GM23338 (cell line): ENCODE results near the gene GABRB3. TPM values are rescaled to one million over a fixed set of nuclear protein-coding genes. Genes with fewer than 3 reads are reported as not detected.
A peak's percentile ranks its signal among the peaks of the same experiment; 100 is the strongest.

ENCODE experiments used
- ATAC-seq: fragments of 200-7000 bp; cut with Tn5 transposase; 3 replicates; pipeline ENCODE4 v1.9.1; 2020
- DNase-seq: peaks from one replicate; pipeline ENCODE4 v3.0.0-alpha.2; 2015; ENCODE audit warnings: low spot score
- H2AFZ ChIP-seq: fragments of 200-600 bp; sonication (generic); 2 replicates; pipeline ENCODE4 v1.8.0; 2016; ENCODE audit warnings: antibody characterized with exemption, mild to moderate bottlenecking, moderate library complexity
- H3F3A ChIP-seq: fragments of 200-600 bp; sonication (generic); replicated peaks from 2 replicates; pipeline ENCODE4 v1.8.0; 2017; ENCODE audit warnings: antibody characterized with exemption, mixed run types, low read depth
- H3K27ac ChIP-seq: fragments of 200-600 bp; sonication (generic); 2 replicates; pipeline ENCODE4 v1.6.1; 2016; ENCODE audit warnings: low read depth
- H3K27me3 ChIP-seq: fragments of 200-600 bp; sonication (generic); 2 replicates; pipeline ENCODE4 v1.8.0; 2016; ENCODE audit warnings: mild to moderate bottlenecking, mixed run types, moderate library complexity; ENCODE audit not compliant: insufficient read depth
- H3K36me3 ChIP-seq: fragments of 200-600 bp; sonication (generic); 2 replicates; pipeline ENCODE4 v1.8.0; 2016; ENCODE audit warnings: mild to moderate bottlenecking; ENCODE audit not compliant: insufficient read depth
- H3K4me1 ChIP-seq: fragments of 200-600 bp; sonication (generic); 2 replicates; pipeline ENCODE4 v1.8.0; 2016; ENCODE audit warnings: mild to moderate bottlenecking, moderate library complexity; ENCODE audit not compliant: insufficient read depth
- H3K4me2 ChIP-seq: fragments of 200-600 bp; sonication (generic); 2 replicates; pipeline ENCODE4 v1.7.1; 2017; ENCODE audit warnings: mixed run types
- H3K4me3 ChIP-seq: fragments of 200-600 bp; sonication (generic); 2 replicates; pipeline ENCODE4 v1.6.1; 2016; ENCODE audit warnings: mixed run types
- H3K79me2 ChIP-seq: fragments of 200-600 bp; sonication (generic); replicated peaks from 2 replicates; pipeline ENCODE4 v1.8.0; 2017; ENCODE audit warnings: mild to moderate bottlenecking; ENCODE audit not compliant: insufficient read depth
- H3K9me2 ChIP-seq: fragments of 200-600 bp; sonication (generic); 2 replicates; pipeline ENCODE4 v1.8.0; 2017; ENCODE audit not compliant: insufficient read depth
- H4K20me1 ChIP-seq: fragments of 200-600 bp; sonication (generic); replicated peaks from 2 replicates; pipeline ENCODE4 v1.8.0; 2017; ENCODE audit warnings: mild to moderate bottlenecking; ENCODE audit not compliant: insufficient read depth
- H3K27ac Mint-ChIP-seq: 2 replicates; pipeline ENCODE4 v1.8.0; 2020; ENCODE audit warnings: inconsistent platforms, mild to moderate bottlenecking, moderate library complexity, mixed read lengths
- H3K27me3 Mint-ChIP-seq: 3 replicates; pipeline ENCODE4 v1.8.0; 2022; ENCODE audit warnings: low read depth, mild to moderate bottlenecking, moderate library complexity, mixed read lengths, inconsistent platforms; ENCODE audit not compliant: insufficient read depth, poor library complexity
- H3K36me3 Mint-ChIP-seq: 3 replicates; pipeline ENCODE4 v1.8.0; 2021; ENCODE audit warnings: low read depth, mild to moderate bottlenecking, inconsistent platforms, moderate library complexity, mixed read lengths
- H3K4me1 Mint-ChIP-seq: 3 replicates; pipeline ENCODE4 v1.8.0; 2020; ENCODE audit warnings: mild to moderate bottlenecking, inconsistent platforms, mixed read lengths
- H3K4me3 Mint-ChIP-seq: 3 replicates; pipeline ENCODE4 v1.8.0; 2021; ENCODE audit warnings: moderate library complexity, mild to moderate bottlenecking, inconsistent platforms, mixed read lengths
- H3K9me3 Mint-ChIP-seq: 3 replicates; pipeline ENCODE4 v1.8.0; 2020; ENCODE audit warnings: moderate library complexity, mild to moderate bottlenecking, inconsistent platforms, mixed read lengths
- CREB1 ChIP-seq: fragments of 250-450 bp; sonication (Bioruptor Pico); IDR thresholded peaks from 2 replicates; pipeline ENCODE4 v1.5.0; 2020; ENCODE audit warnings: low read depth, mild to moderate bottlenecking, moderate library complexity
- EZH2 ChIP-seq: fragments of 200-600 bp; sonication (generic); IDR thresholded peaks from one replicate; pipeline ENCODE4 v1.8.0; 2017; ENCODE audit warnings: antibody characterized with exemption, mild to moderate bottlenecking, low read depth; ENCODE audit not compliant: unreplicated experiment
- EZH2phosphoT487 ChIP-seq: fragments of 200-600 bp; sonication (generic); IDR thresholded peaks from one replicate; pipeline ENCODE4 v1.8.1; 2018; ENCODE audit warnings: antibody characterized with exemption; ENCODE audit not compliant: unreplicated experiment
- JUNB ChIP-seq: IDR thresholded peaks from one replicate; pipeline ENCODE4 v1.6.1; 2016; ENCODE audit warnings: antibody characterized with exemption; ENCODE audit not compliant: unreplicated experiment
- NANOG ChIP-seq: IDR thresholded peaks from 2 replicates; pipeline ENCODE4 v1.6.1; 2016; ENCODE audit warnings: antibody characterized with exemption, borderline replicate concordance
- POLR2AphosphoS5 ChIP-seq: IDR thresholded peaks from 2 replicates; pipeline ENCODE4 v1.6.1; 2016; ENCODE audit warnings: antibody characterized with exemption, low read depth
- STAT1 ChIP-seq: IDR thresholded peaks from one replicate; pipeline ENCODE4 v1.6.1; 2016; ENCODE audit warnings: antibody characterized with exemption; ENCODE audit not compliant: unreplicated experiment
- ZNF114 ChIP-seq: fragments of 250-450 bp; sonication (Bioruptor Pico); IDR thresholded peaks from 2 replicates; pipeline ENCODE4 v1.5.0; 2020; ENCODE audit warnings: mild to moderate bottlenecking, moderate library complexity
- ZNF331 ChIP-seq: fragments of 250-450 bp; sonication (Bioruptor Pico); IDR thresholded peaks from 2 replicates; pipeline ENCODE4 v1.5.0; 2020; ENCODE audit warnings: low read depth, mild to moderate bottlenecking, moderate library complexity
- polyA plus RNA-seq: library from polyadenylated mRNA; unstranded; fragments of >200 nt; fragmentation: Nextera tagmentation; extraction: Ambion mirVana; gene quantifications from 2 replicates; pipeline ENCODE4 v1.2.1, GENCODE V29; 2016
- total RNA-seq: library from RNA; depleted of rRNA; stranded (reverse); fragments of >200 nt; shearing (Covaris generic); gene quantifications from 2 replicates; pipeline ENCODE4 v1.2.3, GENCODE V29; 2014
- TF ChIP-seq, protein P1 (sequence below): IDR thresholded peaks from 2 replicates; pipeline ENCODE4 v1.6.1; 2016; ENCODE audit warnings: antibody characterized with exemption
- TF ChIP-seq, protein P2 (sequence below): IDR thresholded peaks from one replicate; pipeline ENCODE4 v1.6.1; 2018; ENCODE audit warnings: antibody characterized with exemption; ENCODE audit not compliant: unreplicated experiment
- TF ChIP-seq, protein P3 (sequence below), 2 experiments: fragments of 200-600 bp in 1 of 2; sonication (generic) in 1 of 2; conservative IDR thresholded peaks; 2 replicates each; pipeline versions ENCODE4 v1.5.1 to v1.6.1; 2016 to 2017; ENCODE audit warnings: antibody characterized with exemption in 2 of 2, low read depth in 2 of 2, mild to moderate bottlenecking in 2 of 2, moderate library complexity in 1 of 2
- TF ChIP-seq, protein P4 (sequence below): fragments of 250-450 bp; sonication (Bioruptor Pico); IDR thresholded peaks from 2 replicates; pipeline ENCODE4 v1.5.0; 2020; ENCODE audit warnings: mild to moderate bottlenecking, moderate library complexity

Gene GABRB3
- total and polyA plus RNA-seq, 2 experiments from 2014 or later, result 56.5 to 131 TPM

DNA sequence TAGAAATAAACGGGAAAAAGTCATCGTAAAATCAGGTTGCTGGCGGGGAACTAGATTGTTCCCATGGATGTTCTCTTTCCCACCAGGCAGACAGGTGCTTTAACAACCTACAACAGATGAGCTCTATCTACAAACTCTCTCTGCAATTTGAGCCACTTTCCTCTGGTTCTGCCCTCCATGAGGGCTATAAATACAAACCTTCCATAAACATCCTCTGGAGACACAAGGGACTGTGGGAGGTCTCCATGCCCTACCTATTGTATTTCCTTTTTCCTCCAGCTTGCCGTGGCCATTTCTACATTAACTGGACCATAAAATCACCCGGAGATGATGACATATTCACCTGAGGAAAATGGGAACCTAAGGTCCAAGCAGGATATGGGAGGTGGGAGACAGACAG lies 151.1 kb downstream of the GABRB3 start:
- no peaks in the 10 kb centered on the region for H3K36me3 ChIP-seq
- no peak for TF ChIP-seq NANOG
- TF ChIP-seq ZNF114 (CRISPR knock-in tag), result no peak
- TF ChIP-seq EZH2phosphoT487, result no peak
- TF ChIP-seq, protein P1, sequence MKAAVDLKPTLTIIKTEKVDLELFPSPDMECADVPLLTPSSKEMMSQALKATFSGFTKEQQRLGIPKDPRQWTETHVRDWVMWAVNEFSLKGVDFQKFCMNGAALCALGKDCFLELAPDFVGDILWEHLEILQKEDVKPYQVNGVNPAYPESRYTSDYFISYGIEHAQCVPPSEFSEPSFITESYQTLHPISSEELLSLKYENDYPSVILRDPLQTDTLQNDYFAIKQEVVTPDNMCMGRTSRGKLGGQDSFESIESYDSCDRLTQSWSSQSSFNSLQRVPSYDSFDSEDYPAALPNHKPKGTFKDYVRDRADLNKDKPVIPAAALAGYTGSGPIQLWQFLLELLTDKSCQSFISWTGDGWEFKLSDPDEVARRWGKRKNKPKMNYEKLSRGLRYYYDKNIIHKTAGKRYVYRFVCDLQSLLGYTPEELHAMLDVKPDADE, result no peak
- TF ChIP-seq, protein P2, sequence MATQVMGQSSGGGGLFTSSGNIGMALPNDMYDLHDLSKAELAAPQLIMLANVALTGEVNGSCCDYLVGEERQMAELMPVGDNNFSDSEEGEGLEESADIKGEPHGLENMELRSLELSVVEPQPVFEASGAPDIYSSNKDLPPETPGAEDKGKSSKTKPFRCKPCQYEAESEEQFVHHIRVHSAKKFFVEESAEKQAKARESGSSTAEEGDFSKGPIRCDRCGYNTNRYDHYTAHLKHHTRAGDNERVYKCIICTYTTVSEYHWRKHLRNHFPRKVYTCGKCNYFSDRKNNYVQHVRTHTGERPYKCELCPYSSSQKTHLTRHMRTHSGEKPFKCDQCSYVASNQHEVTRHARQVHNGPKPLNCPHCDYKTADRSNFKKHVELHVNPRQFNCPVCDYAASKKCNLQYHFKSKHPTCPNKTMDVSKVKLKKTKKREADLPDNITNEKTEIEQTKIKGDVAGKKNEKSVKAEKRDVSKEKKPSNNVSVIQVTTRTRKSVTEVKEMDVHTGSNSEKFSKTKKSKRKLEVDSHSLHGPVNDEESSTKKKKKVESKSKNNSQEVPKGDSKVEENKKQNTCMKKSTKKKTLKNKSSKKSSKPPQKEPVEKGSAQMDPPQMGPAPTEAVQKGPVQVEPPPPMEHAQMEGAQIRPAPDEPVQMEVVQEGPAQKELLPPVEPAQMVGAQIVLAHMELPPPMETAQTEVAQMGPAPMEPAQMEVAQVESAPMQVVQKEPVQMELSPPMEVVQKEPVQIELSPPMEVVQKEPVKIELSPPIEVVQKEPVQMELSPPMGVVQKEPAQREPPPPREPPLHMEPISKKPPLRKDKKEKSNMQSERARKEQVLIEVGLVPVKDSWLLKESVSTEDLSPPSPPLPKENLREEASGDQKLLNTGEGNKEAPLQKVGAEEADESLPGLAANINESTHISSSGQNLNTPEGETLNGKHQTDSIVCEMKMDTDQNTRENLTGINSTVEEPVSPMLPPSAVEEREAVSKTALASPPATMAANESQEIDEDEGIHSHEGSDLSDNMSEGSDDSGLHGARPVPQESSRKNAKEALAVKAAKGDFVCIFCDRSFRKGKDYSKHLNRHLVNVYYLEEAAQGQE, result no peak
- no peak for TF ChIP-seq STAT1
- TF ChIP-seq JUNB, result no peak
- TF ChIP-seq ZNF331 (CRISPR knock-in tag), result no peak
- TF ChIP-seq, protein P3, sequence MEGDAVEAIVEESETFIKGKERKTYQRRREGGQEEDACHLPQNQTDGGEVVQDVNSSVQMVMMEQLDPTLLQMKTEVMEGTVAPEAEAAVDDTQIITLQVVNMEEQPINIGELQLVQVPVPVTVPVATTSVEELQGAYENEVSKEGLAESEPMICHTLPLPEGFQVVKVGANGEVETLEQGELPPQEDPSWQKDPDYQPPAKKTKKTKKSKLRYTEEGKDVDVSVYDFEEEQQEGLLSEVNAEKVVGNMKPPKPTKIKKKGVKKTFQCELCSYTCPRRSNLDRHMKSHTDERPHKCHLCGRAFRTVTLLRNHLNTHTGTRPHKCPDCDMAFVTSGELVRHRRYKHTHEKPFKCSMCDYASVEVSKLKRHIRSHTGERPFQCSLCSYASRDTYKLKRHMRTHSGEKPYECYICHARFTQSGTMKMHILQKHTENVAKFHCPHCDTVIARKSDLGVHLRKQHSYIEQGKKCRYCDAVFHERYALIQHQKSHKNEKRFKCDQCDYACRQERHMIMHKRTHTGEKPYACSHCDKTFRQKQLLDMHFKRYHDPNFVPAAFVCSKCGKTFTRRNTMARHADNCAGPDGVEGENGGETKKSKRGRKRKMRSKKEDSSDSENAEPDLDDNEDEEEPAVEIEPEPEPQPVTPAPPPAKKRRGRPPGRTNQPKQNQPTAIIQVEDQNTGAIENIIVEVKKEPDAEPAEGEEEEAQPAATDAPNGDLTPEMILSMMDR (conservative IDR thresholded peaks at IDR 0.05; ENCODE audit: low read depth in 2 of 2), result no peak
- TF ChIP-seq, protein P4, sequence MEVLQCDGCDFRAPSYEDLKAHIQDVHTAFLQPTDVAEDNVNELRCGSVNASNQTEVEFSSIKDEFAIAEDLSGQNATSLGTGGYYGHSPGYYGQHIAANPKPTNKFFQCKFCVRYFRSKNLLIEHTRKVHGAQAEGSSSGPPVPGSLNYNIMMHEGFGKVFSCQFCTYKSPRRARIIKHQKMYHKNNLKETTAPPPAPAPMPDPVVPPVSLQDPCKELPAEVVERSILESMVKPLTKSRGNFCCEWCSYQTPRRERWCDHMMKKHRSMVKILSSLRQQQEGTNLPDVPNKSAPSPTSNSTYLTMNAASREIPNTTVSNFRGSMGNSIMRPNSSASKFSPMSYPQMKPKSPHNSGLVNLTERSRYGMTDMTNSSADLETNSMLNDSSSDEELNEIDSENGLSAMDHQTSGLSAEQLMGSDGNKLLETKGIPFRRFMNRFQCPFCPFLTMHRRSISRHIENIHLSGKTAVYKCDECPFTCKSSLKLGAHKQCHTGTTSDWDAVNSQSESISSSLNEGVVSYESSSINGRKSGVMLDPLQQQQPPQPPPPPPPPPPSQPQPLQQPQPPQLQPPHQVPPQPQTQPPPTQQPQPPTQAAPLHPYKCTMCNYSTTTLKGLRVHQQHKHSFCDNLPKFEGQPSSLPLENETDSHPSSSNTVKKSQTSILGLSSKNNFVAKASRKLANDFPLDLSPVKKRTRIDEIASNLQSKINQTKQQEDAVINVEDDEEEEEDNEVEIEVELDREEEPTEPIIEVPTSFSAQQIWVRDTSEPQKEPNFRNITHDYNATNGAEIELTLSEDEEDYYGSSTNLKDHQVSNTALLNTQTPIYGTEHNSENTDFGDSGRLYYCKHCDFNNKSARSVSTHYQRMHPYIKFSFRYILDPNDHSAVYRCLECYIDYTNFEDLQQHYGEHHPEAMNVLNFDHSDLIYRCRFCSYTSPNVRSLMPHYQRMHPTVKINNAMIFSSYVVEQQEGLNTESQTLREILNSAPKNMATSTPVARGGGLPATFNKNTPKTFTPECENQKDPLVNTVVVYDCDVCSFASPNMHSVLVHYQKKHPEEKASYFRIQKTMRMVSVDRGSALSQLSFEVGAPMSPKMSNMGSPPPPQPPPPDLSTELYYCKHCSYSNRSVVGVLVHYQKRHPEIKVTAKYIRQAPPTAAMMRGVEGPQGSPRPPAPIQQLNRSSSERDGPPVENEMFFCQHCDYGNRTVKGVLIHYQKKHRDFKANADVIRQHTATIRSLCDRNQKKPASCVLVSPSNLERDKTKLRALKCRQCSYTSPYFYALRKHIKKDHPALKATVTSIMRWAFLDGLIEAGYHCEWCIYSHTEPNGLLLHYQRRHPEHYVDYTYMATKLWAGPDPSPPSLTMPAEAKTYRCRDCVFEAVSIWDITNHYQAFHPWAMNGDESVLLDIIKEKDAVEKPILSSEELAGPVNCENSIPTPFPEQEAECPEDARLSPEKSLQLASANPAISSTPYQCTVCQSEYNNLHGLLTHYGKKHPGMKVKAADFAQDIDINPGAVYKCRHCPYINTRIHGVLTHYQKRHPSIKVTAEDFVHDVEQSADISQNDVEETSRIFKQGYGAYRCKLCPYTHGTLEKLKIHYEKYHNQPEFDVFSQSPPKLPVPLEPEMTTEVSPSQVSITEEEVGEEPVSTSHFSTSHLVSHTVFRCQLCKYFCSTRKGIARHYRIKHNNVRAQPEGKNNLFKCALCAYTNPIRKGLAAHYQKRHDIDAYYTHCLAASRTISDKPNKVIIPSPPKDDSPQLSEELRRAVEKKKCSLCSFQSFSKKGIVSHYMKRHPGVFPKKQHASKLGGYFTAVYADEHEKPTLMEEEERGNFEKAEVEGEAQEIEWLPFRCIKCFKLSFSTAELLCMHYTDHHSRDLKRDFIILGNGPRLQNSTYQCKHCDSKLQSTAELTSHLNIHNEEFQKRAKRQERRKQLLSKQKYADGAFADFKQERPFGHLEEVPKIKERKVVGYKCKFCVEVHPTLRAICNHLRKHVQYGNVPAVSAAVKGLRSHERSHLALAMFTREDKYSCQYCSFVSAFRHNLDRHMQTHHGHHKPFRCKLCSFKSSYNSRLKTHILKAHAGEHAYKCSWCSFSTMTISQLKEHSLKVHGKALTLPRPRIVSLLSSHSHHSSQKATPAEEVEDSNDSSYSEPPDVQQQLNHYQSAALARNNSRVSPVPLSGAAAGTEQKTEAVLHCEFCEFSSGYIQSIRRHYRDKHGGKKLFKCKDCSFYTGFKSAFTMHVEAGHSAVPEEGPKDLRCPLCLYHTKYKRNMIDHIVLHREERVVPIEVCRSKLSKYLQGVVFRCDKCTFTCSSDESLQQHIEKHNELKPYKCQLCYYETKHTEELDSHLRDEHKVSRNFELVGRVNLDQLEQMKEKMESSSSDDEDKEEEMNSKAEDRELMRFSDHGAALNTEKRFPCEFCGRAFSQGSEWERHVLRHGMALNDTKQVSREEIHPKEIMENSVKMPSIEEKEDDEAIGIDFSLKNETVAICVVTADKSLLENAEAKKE (CRISPR knock-in tag), result no peak
- TF ChIP-seq POLR2AphosphoS5, result no peak
- TF ChIP-seq CREB1, result no peak
- TF ChIP-seq EZH2, result no peak
- Mint-ChIP-seq H3K9me3 (peaks cover 19% of the 10 kb centered on the region), H3K4me3 (no peak overlapping the region), H3K36me3 (peaks cover 51% of the 10 kb centered on the region), H3K4me1 (peaks cover 65% of the 10 kb centered on the region), H3K27me3 (peaks cover 4% of the 10 kb centered on the region), H3K27ac (no peak overlapping the region)
- H3K79me2 ChIP-seq, result peaks cover 85% of the 10 kb centered on the region
- H2AFZ ChIP-seq, result no peak overlapping the region
- H3K9me2 ChIP-seq, result no peaks in the 10 kb centered on the region
- H3K4me1 ChIP-seq, result peaks cover 46% of the 10 kb centered on the region
- H3K27ac ChIP-seq, result 0 out of 2 replicates have a peak overlapping the region, but pooled peaks have one; percentile 60
- H3K27me3 ChIP-seq, result no peaks in the 10 kb centered on the region
- no peak for DNase-seq
- H3K4me2 ChIP-seq, result peak overlapping the region; percentile 60; the same call in 1 of the 2 replicates
- H4K20me1 ChIP-seq, result peaks cover 12% of the 10 kb centered on the region
- no peak for ATAC-seq
- no peaks in the 10 kb centered on the region for H3F3A ChIP-seq
- H3K4me3 ChIP-seq, result no peak overlapping the region
